ENCODE results near the gene C20orf144.

Gene C20orf144

DNA sequence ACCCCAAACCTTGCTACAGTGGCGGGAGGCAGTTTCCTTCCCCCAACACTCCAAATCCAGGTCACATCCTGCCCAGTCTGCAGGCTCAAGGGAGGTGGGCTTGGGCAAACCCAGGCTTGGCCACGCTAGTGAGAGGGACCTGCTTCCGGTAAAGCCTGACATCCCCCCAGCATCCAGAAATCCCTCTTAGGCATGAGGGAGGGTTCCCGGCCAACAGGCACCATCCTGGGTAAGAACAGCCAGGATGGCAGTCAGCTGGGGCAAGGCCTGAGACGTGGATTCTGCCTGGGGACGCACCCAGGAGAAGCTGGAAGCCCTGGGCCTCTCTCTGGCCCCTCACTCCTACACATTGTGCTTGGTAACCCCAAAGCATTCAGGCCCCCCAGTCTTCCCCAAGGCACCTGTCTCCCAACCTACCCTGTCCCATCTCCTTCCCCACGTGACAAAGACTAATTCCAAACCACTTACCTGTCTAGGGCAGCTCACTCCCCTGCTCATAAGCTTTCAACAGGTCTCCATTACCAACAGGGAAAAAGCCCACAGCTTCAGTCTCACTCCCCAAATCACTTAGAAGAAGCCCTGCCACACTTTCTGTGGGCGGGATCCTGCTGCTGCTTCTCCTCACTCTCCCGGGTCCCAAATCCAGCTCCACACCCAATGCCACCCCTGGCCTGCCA, 2.1 kb downstream of the C20orf144 start:
- DNase-seq (ENCODE audit: low read depth in 2 of 2): no peak

DNA sequence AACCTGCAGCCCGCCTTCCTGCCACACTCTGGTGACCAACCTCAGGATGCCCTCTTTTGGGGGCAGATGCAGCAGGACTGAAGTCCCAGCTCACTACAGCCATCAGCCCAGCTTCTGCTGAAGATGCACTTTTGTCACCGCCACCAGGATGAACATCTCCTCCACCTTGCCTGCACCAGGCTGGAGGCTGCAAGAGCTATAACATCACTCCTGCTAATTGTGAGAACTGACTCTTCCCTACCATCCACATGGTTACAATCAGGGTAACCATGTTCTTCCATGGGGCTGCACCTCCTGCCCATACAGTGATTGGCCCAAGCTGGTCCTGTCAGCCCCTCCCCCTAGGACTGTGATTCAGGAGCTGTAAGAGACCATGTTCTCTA, 2.6 kb downstream of the C20orf144 start:
- no peak for DNase-seq (ENCODE audit: low read depth in 2 of 2)

DNA sequence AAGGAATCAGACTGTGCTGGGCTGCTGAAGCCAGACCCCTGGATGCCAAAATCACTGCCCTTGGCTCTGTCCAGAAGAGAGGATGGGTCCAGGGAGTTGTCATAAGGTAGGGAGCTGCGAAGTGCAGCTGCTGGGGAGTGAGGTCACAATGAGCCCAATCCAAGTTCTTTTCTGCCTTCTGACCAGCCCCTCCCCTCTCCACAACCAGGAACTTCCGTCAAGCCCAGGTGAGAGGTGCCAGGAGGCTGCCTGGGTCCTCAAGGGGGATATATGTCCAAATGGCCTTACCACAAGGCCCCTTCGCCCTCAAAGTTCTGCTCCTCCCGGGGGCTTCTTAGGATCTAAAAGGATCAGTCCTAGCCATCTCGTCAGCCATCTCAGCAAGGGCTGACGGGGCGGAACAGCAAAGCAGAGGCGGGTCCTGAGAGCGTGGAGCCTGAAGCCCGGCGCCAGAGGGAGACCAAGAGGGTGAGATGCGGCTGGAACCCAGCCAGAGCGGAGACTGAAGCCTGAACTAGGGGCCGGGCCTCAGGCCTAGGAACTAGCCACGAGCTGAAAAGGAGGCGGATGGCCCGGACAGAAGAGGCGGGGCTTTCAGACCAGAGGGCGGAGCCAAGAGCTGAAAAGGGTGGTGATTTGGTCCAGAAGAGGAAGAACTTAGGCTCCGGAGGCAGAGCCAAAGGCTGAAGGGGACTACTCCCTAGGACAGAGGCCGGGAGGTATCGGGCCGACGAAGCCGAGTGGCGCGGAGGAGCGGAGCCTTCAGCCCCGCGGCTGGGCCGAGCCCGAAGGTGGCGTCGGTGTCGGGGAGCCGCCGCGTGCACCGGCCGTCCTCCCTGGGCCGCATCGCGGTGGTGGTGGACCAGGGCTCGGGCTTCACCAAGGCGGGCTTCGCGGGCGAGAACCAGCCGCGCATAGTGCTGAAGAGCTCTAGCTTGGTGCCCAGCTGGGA, 4.4 kb downstream of the C20orf144 start, which contains the start of gene ACTL10:
ACTL10 (plus strand) TSS at position 651 of the 952 bp plus-strand sequence. CDS start 555 bp downstream, outside the sequence.
- peak; percentile 55 to 63 for DNase-seq (ENCODE audit: low read depth in 2 of 2)

DNA sequence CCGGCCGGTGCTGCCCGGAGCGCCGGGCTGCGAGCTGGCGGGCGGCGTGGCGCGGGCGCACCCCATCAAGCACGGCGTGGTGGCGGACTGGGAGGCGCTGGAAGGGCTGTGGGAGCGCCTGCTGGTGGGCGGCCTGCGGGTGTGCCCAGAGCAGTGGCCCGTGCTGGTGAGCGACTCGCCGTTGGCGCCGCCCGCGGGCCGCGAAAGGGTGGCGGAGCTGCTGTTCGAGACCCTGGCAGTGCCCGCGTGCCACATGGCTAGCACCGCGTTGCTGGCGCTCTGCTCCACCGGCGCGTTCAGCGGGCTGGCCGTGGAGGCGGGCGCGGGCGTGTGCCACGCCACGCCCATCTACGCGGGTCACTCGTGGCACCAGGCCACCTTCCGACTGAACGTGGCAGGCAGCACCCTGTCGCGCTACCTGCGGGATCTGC, 5.1 kb downstream of the C20orf144 start:
- no peak for DNase-seq (ENCODE audit: low read depth in 2 of 2)

DNA sequence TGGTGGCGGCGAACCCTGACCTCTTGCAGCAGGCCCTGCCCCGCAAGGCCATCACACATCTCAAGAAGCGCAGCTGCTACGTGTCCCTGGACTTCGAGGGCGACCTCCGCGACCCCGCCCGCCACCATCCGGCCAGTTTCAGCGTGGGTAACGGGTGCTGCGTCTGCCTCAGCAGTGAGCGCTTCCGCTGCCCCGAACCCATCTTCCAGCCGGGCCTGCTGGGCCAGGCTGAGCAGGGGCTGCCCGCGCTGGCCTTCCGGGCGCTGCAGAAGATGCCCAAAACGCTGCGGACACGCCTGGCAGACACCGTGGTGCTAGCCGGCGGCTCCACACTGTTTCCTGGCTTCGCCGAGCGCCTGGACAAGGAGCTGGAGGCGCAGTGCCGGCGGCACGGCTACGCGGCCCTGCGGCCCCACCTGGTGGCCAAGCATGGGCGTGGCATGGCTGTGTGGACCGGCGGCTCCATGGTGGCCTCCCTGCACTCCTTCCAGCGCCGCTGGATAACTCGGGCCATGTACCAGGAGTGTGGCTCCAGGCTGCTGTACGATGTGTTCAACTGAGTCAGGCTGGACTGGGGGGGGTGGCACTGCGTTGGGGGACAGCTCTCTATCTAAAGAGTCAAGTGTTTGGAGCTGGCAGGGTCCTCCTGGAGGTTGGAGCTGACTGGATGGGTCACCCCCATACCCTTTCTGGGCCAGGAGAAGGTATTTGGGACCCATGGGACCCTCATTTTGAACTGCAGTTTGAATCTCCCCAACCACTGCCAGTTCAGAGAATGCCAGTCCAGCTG, 5.7 kb downstream of the C20orf144 start:
- peak; percentile 52 to 55 for DNase-seq (ENCODE audit: low read depth in 2 of 2)

DNA sequence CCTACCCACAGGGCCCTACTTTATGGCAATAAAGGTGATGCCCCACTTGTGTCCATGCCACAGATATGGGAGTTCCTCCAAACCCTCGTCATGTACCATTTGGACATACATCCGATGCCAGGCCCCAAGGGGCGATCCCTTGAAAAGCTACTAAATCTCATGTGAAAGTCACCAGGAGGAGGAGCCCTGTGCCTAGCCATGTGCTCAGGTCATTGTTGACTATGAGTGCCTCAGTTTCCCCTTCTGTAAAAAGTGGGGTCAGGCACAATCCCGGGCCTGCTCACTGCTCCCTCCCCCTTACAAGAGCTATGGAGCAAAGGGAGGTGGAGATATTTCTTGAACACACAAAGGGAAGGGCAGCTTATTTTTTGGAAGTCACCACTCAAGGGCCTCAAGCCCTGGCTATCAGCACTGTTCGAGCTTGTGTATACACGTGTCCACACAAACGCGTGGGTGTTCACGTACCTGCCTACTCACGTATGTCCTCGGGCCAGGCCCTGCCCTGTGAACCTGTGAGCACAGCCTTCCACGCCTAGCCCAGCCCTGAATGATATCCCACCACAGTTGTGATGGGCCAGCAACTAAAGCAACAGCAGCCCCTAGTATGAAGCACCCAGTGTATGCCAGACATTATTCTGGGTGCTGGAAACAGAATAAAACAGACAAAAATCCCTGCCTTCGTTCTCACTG, 6.5 kb downstream of the C20orf144 start:
- DNase-seq (ENCODE audit: low read depth in 2 of 2): no peak

DNA sequence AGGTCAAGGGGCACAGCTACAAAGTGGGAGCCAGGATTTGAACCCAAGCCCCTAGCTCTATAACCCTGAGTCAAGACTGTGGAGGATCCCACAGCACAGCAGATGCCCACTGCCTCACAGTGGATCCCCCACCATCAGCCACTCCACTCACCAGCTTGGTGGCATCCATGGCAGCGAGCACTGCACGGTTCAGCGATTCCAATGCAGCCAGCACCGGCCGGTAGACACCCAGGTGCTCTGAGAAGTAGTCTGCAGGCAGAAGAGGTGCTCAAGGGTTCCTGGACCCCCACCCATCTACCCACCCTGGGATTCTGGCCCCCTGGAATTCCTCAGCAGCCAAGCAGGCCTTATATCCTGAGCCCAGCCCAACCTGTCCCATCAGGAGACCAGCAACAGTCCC, 7.1 kb downstream of the C20orf144 start:
- DNase-seq (ENCODE audit: low read depth in 2 of 2): no peak

DNA sequence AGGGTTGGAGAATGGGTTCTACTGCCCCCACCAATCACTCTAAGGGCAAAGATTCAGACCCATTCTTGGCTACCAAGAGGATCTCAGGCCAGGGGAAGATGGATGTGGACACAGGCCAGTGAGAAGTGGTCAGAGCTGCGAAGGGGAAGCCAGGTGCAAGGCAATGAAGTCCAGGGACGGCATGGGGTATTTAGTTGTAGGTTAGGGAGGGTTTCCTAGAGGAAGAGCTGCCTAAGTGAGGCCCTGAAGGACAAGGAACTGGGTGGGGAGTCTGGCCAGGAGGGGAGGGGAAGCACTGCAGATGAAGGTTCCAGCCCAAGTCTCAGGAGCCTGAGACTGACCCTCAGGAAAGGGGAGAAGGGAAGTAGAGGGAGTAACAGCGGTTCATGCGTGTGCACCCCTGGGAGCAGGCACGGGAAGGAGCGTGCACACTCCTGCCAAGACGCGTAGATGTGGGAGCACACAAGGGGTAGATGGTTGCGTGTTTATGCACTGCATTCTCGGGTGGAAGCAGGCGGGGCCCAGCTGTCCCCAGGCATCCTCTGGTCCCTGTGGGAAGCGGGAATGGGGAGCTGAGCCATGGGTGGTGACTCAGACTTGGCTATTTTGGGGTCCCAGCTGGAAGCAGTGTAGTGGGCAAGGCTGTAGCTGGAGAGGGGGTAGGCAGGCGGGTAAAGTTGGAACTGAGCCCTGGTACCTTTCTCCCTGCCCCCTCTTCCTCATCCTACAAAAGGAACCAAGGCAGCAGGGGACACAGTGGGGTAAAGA, 7.9 kb downstream of the C20orf144 start:
- DNase-seq (ENCODE audit: low read depth in 2 of 2): no peak

DNA sequence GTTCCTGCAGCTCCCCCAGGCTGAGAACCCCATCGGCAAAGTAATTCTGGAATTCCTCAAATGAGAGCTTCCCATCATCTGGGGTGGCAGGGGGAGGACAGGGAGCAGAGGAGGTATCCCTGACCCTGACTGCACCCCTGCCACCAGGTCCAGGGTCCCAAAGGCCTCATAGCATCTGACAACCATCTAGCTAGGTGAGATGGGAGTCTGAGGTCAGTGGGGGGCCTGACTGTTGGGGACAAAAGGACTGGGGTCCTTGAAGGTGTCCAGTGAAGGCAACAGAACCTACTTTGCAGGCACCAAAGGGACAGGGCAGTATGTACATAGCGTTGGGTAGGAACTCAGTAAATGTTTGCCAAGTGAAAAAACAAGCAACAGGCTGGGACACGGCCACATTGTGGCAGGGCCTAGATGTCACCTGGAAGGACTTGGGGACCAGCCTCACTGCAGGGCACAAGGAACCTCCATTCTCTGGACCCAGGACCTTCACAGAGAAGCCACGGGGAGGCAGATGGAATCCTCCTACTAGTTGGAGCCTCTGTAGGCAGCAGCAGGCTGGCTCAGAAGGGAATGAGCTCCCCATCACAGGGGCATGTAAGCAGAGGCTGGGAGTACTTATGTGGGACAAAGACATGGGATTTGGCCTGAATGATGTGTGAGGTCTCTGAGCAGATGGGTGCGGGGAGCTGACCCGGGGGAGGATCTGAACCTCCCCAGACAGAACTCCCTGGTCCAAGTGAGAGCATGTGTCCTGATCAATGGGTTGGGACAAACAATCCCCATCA, 8.8 kb downstream of the C20orf144 start:
- no peak for DNase-seq (ENCODE audit: low read depth in 2 of 2)

DNA sequence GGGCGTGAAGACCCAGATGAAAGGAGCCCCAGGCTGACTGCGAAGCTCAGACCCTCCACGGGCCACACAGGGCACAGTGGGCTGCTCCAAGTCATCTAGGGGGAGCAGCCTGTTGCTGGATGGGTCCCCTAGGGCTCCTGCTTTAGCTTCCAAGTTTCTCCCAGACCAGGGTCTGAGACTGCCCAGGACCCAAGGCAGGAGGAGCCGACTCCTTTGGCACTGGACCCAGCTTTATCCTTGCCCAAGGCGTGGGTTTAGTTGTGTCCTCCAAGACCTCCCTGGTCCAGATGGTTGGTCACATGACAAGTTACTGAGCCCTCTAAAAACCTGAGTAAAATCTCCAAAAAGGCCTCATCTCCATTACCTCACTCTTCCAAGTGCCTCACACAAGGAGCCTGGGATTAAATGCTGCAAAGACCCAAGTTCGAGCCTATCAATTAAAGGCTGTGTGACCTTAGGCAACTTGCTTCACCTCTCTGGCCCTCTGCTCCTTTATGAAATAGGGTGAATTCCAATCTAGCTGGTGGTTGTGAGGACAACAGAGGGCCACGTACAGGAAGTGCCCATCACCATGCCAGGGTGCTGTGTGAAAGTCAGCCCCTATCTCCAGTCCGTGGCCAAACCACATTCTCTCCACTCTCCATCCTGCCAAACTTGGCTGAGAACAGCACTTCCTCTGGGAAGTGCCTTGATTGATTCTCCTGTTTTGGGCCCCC, 9.6 kb downstream of the C20orf144 start:
- no peak for DNase-seq (ENCODE audit: low read depth in 2 of 2)

DNA sequence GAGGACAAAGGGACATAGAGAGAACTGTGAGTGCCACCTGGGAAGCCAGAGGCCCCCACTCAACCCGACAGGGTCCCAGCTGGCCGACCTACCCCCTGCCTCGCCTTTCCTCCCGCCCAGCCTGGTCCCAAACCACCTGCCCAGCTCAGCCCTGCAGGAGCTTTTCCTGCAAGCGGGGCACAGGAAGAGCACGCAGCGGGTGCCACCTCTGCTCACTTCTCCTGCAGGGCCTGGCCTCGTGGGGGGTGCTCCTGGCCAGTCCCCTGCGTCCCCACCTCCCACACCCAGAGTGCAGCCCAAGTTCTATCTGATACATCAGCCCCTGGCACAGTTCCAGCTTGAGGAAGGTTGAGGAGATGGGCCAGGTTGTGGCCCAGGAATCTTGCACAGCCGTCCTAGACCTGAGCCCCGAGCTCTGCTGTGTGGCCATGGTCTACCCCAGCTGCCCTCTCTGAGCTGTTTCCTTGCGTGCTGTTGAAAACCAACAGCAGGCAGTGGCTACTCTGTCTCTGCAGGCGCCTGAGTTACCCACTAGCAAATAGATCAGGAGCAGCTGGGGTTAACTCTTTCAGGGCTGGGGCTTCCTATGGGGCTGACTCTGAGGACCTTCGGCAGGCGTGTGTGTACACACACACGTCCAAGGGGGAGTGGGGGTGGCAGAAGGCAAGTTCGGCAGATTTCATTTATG, 10.4 kb downstream of the C20orf144 start:
- DNase-seq (ENCODE audit: low read depth in 2 of 2): no peak

DNA sequence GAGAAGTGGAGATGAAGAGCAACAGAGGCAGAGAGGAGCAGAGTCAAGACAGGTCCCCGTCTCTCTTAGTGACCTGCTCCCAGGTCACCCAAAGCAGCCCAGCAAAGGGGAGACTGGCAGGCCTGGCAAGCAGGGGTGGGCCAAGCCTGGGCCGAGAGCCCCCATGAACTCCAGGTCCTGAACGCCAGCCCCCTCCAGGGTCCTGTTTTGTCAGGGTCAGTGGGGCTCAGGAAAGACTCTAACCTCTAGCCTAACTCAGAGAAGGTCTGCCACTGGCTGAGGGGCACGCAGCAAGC, 10.9 kb downstream of the C20orf144 start:
- DNase-seq (ENCODE audit: low read depth in 2 of 2): no peak

DNA sequence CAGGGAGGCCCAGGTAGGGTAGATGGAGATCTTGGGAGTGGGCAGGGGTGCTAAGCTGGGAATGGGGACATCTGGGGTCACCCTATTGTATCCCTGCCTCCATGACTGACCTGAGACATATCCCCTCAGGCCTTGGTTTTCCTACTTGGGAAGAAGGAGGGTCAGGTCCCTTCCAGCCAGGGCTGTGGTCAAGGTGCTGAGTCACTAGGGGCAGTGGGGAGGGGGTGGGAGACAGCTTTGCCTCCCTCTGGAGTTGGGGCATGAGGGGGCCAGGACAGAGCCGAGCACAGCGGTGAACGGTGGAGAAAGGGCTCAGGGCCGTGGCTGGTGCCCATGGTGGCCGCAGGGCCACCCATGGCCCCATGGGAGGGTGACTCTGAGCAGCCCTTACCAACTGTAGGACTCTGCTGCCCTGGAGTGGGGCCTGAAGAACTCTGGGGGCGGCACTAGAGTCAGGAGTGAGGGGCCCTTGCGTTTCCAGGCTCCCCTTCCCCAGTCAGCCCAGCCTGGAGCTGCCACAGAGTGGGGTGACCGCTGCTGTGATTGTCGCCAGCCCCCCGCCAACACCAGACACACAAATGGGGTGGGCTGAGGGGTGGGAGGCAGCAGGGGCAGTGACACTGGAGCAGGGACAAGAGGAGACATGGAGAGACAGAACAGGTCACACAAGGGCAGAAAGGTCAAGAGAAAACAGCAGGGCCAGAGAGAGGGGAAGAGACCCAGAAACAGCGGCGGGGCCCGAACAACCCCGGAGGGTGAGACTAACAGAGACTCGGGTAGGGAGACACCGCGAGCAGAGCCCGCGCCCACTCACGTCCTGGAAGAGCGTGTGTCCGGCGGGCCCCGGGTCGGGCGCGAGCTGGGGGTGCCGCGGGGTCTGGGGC, 11.5 kb downstream of the C20orf144 start:
- no peak for DNase-seq (ENCODE audit: low read depth in 2 of 2)

DNA sequence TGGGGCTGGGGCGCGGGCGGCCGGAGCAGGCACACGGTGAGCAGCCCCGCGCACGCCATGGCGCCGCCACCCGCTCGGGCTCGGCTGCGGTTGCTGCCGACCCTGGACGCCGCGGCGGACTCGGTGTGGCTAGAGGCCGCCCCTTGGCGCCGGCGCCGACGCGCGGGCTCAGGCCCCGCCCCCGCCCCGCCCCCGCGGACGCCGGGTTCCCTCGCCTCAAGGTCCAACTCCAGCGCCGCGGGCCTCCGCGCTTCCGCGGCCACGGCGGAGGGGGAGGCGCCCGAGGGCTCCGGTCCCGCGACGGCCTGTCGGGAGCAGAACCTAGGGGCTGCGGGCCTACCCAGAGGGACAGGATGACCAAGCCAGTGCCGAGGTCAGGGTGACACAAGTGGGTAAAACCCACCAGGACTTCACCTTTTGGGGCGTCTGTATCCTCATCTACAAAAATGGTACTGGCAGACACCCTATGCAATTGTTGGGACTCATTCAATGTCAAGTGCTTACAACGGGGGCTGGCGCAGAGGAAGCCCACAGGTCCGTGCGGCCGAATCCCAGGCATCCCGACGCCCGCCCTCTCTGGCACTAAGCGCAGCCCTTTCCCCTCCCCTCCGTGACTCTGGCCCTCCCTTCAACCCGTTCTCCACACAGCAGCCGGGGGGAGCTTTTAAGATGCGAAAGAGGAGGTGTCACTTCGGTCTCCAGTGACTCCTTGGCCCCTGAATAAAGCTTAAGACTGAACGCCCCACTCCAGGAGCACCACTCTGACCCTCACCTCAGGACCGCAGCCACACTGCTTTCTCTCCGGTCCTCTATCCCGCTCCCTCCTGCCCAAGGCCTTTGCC, 12.4 kb downstream of the C20orf144 start, which contains the start of gene NECAB3:
NECAB3 (minus strand) TSS at position 135 of the 842 bp plus-strand sequence; CDS start at position 59, 76 bp downstream.
- peak in 1 of 2 donors; percentile 24 for DNase-seq (ENCODE audit: low read depth in 2 of 2)

DNA sequence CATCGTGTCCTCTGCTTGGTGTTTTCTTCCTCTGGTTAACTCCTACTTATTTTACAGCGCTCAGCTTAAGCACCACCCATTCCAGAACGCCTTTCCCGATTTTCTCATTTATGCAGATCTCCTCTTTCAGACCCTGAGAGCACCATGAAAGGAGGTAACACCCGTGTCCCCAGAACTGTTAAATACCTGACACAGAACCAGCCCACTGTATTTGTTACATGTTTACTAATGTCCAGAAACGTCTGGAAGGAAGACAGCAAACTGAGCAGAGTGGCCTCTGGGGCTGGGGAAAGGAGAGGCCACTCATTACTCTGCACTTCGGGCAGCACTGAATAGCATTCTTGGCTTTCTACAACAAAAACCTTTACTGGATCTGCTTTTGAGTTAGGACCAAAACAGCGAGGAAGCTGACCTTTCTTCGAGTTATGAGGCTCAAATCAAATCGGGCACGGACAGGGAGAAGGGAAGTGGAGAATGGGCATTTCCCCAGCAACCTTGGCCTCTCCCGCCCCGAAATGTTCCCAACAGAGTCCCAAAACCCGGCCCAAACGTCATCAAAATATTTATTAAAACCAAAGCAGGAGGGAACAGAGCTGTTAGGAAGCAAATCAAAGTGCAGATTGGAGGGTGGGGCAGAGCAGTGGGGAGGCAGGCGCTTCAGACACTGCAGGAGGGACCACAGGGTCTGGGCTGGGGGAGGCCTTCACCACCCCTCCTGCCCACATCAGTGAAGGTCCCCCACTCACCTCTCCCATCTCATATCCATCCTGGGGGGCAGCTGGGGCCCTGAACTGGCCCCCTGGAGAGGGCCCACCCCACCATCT, 13.2 kb downstream of the C20orf144 start:
- no peak for DNase-seq (ENCODE audit: low read depth in 2 of 2)

DNA sequence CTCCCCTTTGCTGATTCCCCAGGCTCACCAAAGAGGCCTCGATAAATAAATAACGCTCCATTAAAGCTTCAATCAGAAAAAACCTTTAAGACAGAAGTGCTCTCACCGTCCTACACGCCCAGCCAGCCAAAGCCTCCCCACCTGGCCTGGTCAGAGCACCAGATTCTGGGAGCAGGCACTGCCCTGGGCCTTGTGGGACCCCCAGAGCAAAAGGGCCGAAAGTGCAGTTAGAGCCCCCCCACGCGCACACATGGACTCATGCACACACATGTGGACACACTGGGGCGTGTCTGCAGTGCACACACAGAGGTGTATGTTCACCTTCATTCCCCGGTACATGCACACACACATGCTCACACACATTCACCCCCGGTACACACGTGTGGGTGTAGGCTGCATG, 14.0 kb downstream of the C20orf144 start:
- no peak for DNase-seq (ENCODE audit: low read depth in 2 of 2)
